Measurements from ENCODE around the gene CEP350.

Gene CEP350

GRCh38 chr1:180101411-180101810, 146.8 kb downstream of the CEP350 start:
- H3K4me3 ChIP-seq (ENCODE audit: low read depth, low read length) = no peak overlapping the region
- TF ChIP-seq CTCF (IDR thresholded peaks at IDR 0.05; ENCODE audit: low read depth, low read length) = no peak

GRCh38 chr1:180103819-180104218, 149.2 kb downstream of the CEP350 start:
- no peak for TF ChIP-seq CTCF (IDR thresholded peaks at IDR 0.05; ENCODE audit: low read depth, low read length)
- H3K4me3 ChIP-seq (ENCODE audit: low read depth, low read length) = no peak overlapping the region

GRCh38 chr1:180112091-180112490, 157.5 kb downstream of the CEP350 start:
- H3K4me3 ChIP-seq (ENCODE audit: low read depth, low read length) = no peak overlapping the region
- no peak for TF ChIP-seq CTCF (IDR thresholded peaks at IDR 0.05; ENCODE audit: low read depth, low read length)

GRCh38 chr1:180112984-180113647, 158.5 kb downstream of the CEP350 start:
- no peak overlapping the region for H3K4me3 ChIP-seq (ENCODE audit: low read depth, low read length)
- TF ChIP-seq CTCF (IDR thresholded peaks at IDR 0.05; ENCODE audit: low read depth, low read length) = no peak

GRCh38 chr1:180114396-180114945, 159.9 kb downstream of the CEP350 start:
- no peak overlapping the region for H3K4me3 ChIP-seq (ENCODE audit: low read depth, low read length)
- no peak for TF ChIP-seq CTCF (IDR thresholded peaks at IDR 0.05; ENCODE audit: low read depth, low read length)

- no peak for TF ChIP-seq CTCF (IDR thresholded peaks at IDR 0.05; ENCODE audit: low read depth, low read length)
Measured at GRCh38 chr1:180116964-180117763, 162.6 kb downstream of the CEP350 start.

GRCh38 chr1:180117764-180118116, 163.1 kb downstream of the CEP350 start:
- no peak for TF ChIP-seq CTCF (IDR thresholded peaks at IDR 0.05; ENCODE audit: low read depth, low read length)
- no peak overlapping the region for H3K4me3 ChIP-seq (ENCODE audit: low read depth, low read length)

More at GRCh38 chr1:180116964-180117763, 162.6 kb downstream of the CEP350 start:
- no peak overlapping the region for H3K4me3 ChIP-seq (ENCODE audit: low read depth, low read length)
